HFF-Myc (cell line): ENCODE data around the gene RPS6KA2.
A peak's percentile ranks its signal among the peaks of the same experiment; 100 is the strongest.

ENCODE experiments used
- DNase-seq: peaks from one replicate; pipeline ENCODE4 v3.0.0-alpha.2; 2011; ENCODE audit warnings: low read depth; ENCODE audit errors: extremely low read depth
- H3K4me3 ChIP-seq: replicated peaks from 2 replicates; pipeline ENCODE4 v1.5.1; 2011; ENCODE audit warnings: low read depth, mild to moderate bottlenecking, control low read depth, low read length
- CTCF ChIP-seq: IDR thresholded peaks from 2 replicates; pipeline ENCODE4 v1.5.1; 2012; ENCODE audit warnings: mild to moderate bottlenecking, low read depth, low read length, control low read depth; ENCODE audit errors: missing control alignments

The RPS6KA2 gene

GRCh38 chr6:166494757-166495486, 132.1 kb downstream of the RPS6KA2 start:
- DNase-seq, result no peak
- TF ChIP-seq CTCF, result no peak
- H3K4me3 ChIP-seq, result no peak overlapping the region

GRCh38 chr6:166494101-166494441, 133.0 kb downstream of the RPS6KA2 start:
- no peak for DNase-seq
- no peak overlapping the region for H3K4me3 ChIP-seq
- TF ChIP-seq CTCF, result no peak

- no peak overlapping the region for H3K4me3 ChIP-seq
- no peak for DNase-seq
- TF ChIP-seq CTCF, result no peak
Measured at GRCh38 chr6:166493427-166494100, 133.5 kb downstream of the RPS6KA2 start.

- no peak for DNase-seq
- no peak for TF ChIP-seq CTCF
- no peak overlapping the region for H3K4me3 ChIP-seq
Measured at GRCh38 chr6:166492092-166492741, 134.8 kb downstream of the RPS6KA2 start.

GRCh38 chr6:166490671-166491500, 136.2 kb downstream of the RPS6KA2 start:
- no peak for TF ChIP-seq CTCF
- no peak overlapping the region for H3K4me3 ChIP-seq
- peak; percentile 5 for DNase-seq

GRCh38 chr6:166489301-166490155, 137.5 kb downstream of the RPS6KA2 start:
- H3K4me3 ChIP-seq, result no peak overlapping the region
- TF ChIP-seq CTCF, result no peak
- DNase-seq, result no peak
